Measurements from ENCODE around the gene GIMAP2. TPM values are rescaled to one million over a fixed set of nuclear protein-coding genes. Genes with fewer than 3 reads are reported as not detected.

GIMAP2 gene
- total RNA-seq, 1 donor from 2014 or later, result 9.6 TPM

DNA sequence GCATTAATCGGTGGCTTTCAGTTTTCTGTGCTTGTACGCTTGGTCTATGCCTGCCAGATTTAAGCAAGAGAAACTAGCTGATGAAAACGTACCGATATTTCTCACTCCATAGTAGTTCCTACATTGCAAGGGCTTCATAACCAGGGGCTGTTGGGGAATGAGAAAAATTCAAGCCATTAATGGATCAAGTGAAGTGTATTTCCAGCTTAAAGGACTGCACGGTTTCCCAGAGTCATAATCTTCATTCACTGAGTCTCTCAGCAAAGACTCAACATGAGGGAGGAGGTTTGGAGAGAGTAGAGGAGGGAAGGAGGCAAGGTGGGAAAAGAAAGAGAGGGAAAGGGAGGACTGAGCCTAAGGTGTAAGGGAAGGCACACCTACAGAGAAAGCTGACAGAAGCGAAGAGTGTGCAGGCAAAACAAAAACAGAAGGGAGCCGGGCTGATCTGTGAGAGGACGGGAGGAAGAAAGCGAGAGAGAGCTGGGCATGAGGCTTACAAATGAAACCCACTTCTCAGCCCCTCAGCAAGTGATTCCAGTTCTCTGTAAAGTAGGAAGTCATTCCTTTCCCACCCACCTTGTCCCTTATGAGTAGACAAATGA, 625 bp downstream of the GIMAP2 start:
- Histone ChIP-seq H3K4me3 (peak overlapping the region; percentile 41 to 44), H3K27ac (peak overlapping the region; percentile 55), H3K9me3 (no peaks in the 10 kb centered on the region), H3K27me3 (no peaks in the 10 kb centered on the region), H3K36me3 (peaks cover 0 to 6% of the 10 kb centered on the region in 2 donors), H3K4me1 (peaks cover 10% of the 10 kb centered on the region)
- intact Hi-C loops (cut with DNase I), result no loop called here
- no peak for DNase-seq (ENCODE audit: extremely low spot score in 2 of 2)
- no peak for TF ChIP-seq POLR2A (IDR thresholded peaks at IDR 0.05)
- no peak for TF ChIP-seq CTCF (IDR thresholded peaks at IDR 0.05)
- TF ChIP-seq POLR2AphosphoS5 (IDR thresholded peaks at IDR 0.05; ENCODE audit: insufficient read depth in 1 of 2, low read depth in 1 of 2), result no peak

- intact Hi-C loops (cut with DNase I), result no loop called here
- H3K27ac ChIP-seq, result no peak overlapping the region
- H3K9me3 ChIP-seq, result no peaks in the 10 kb centered on the region
- H3K4me1 ChIP-seq, result peaks cover 10% of the 10 kb centered on the region
- no peaks in the 10 kb centered on the region for H3K27me3 ChIP-seq
- TF ChIP-seq CTCF (IDR thresholded peaks at IDR 0.05), result no peak
- no peak for TF ChIP-seq POLR2AphosphoS5 (IDR thresholded peaks at IDR 0.05; ENCODE audit: insufficient read depth in 1 of 2, low read depth in 1 of 2)
- TF ChIP-seq POLR2A (IDR thresholded peaks at IDR 0.05), result no peak
- H3K36me3 ChIP-seq, result peaks cover 0 to 18% of the 10 kb centered on the region in 2 donors
- DNase-seq (ENCODE audit: extremely low spot score in 2 of 2), result no peak
- no peak overlapping the region for H3K4me3 ChIP-seq
Measured at GRCh38 chr7:150688630-150689029, 3.1 kb downstream of the GIMAP2 start.

- H3K27ac ChIP-seq, result no peak overlapping the region
- H3K4me3 ChIP-seq, result no peak overlapping the region
- H3K27me3 ChIP-seq, result no peaks in the 10 kb centered on the region
- DNase-seq (ENCODE audit: extremely low spot score in 2 of 2), result no peak
- intact Hi-C loops (cut with DNase I), result no loop called here
- H3K9me3 ChIP-seq, result peaks cover 4% of the 10 kb centered on the region
- peaks cover 0 to 11% of the 10 kb centered on the region in 2 donors for H3K36me3 ChIP-seq
- H3K4me1 ChIP-seq, result no peaks in the 10 kb centered on the region
- no peak for TF ChIP-seq POLR2AphosphoS5 (IDR thresholded peaks at IDR 0.05; ENCODE audit: insufficient read depth in 1 of 2, low read depth in 1 of 2)
- TF ChIP-seq CTCF (IDR thresholded peaks at IDR 0.05), result no peak
- TF ChIP-seq POLR2A (IDR thresholded peaks at IDR 0.05), result no peak
Measured at GRCh38 chr7:150695654-150696053, 10.1 kb downstream of the GIMAP2 start.

DNA sequence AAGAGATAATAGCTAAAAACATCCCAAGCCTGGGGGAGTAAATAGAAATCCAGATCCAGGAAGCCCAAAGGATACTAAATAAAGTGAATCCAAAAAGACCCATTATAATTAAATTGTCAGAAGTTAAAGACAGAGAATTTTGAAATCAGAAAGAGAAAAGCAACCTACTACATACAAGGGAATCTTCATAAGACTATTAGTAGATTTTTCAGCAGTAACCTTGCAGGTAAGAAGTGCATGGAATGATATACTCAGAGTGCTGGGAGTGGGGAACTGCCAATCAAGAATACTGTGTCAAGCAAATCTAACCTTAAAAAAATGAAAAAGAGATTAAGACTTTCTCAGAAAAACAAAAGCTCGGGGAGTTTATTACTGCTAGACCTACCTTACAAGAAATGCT, 17.7 kb downstream of the GIMAP2 start:
- Histone ChIP-seq H3K4me1 (no peaks in the 10 kb centered on the region), H3K27ac (no peak overlapping the region), H3K9me3 (peaks cover 23% of the 10 kb centered on the region), H3K4me3 (no peak overlapping the region), H3K27me3 (no peaks in the 10 kb centered on the region), H3K36me3 (no peaks in the 10 kb centered on the region)
- intact Hi-C loops (cut with DNase I), result no loop called here
- TF ChIP-seq POLR2A (IDR thresholded peaks at IDR 0.05), result no peak
- no peak for TF ChIP-seq POLR2AphosphoS5 (IDR thresholded peaks at IDR 0.05; ENCODE audit: insufficient read depth in 1 of 2, low read depth in 1 of 2)
- no peak for TF ChIP-seq CTCF (IDR thresholded peaks at IDR 0.05)
- DNase-seq (ENCODE audit: extremely low spot score in 2 of 2), result no peak

DNA sequence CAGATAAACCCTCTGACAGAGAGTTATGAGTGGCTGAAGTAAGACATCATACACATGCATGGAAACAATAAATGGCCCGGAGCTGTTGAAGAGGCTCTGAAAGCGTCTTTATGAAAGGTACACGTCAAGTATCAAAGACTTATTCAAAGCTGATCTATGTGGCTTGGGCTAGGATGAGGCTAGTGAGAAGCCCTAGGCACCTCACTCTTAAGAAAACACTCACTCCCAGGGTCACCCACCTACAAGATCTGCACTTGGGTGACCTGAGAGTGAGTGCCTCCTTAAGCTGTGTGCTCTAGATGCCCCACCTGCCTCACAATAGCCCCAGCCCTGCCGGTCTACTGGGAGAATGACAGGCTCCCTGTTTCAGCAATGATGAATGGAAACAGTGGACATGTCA, 29.8 kb downstream of the GIMAP2 start:
- intact Hi-C loops (cut with DNase I), result no loop called here
- H3K36me3 ChIP-seq, result no peaks in the 10 kb centered on the region

More for the DNA sequence above, 29.8 kb downstream of the GIMAP2 start:
- no peaks in the 10 kb centered on the region for H3K4me1 ChIP-seq
- H3K4me3 ChIP-seq, result no peak overlapping the region
- TF ChIP-seq CTCF (IDR thresholded peaks at IDR 0.05), result no peak
- TF ChIP-seq POLR2A (IDR thresholded peaks at IDR 0.05), result no peak
- TF ChIP-seq POLR2AphosphoS5 (IDR thresholded peaks at IDR 0.05; ENCODE audit: insufficient read depth in 1 of 2, low read depth in 1 of 2), result no peak
- peak overlapping the region; percentile 61 for H3K27ac ChIP-seq
- H3K9me3 ChIP-seq, result peaks cover 3% of the 10 kb centered on the region
- H3K27me3 ChIP-seq, result no peaks in the 10 kb centered on the region
- no peak for DNase-seq (ENCODE audit: extremely low spot score in 2 of 2)
